ENCODE results near the gene NAB2. TPM values are rescaled to one million over a fixed set of nuclear protein-coding genes. Genes with fewer than 3 reads are reported as not detected.
A peak's percentile ranks its signal among the peaks of the same experiment; 100 is the strongest.

NAB2 gene
- total and polyA plus RNA-seq, 9 of the 15 experiments (the other 6 are each of a cell fraction or from before 2014, with no cell fraction given): 0.45 to 40.9 (median 20.4) TPM

- TF ChIP-seq HMBOX1 (IDR thresholded peaks at IDR 0.05) (0 out of 2 replicates have a peak, but pooled peaks have one; percentile 36), E2F6 (IDR thresholded peaks at IDR 0.05; ENCODE audit: borderline replicate concordance in 1 of 2, extremely low read depth in 1 of 2, insufficient read depth in 1 of 2, insufficient read length in 1 of 2, low read depth in 1 of 2, low read length in 1 of 2, poor library complexity in 1 of 2, severe bottlenecking in 1 of 2) (peak in 1 of 2 experiments; percentile 84), ZNF740 (CRISPR knock-in tag; IDR thresholded peaks at IDR 0.05) (no peak), ZNF740 (tag; IDR thresholded peaks at IDR 0.05) (peak in 1 of 2 experiments; percentile 50; a peak in 1 of 4 replicates), ZNF699 (CRISPR knock-in tag; IDR thresholded peaks at IDR 0.05; ENCODE audit: insufficient replicate concordance) (no peak), HES1 (IDR thresholded peaks at IDR 0.05; ENCODE audit: low read depth) (peak; percentile 31; the same call in 1 of the 2 replicates), SP1 (CRISPR knock-in tag; IDR thresholded peaks at IDR 0.05) (peak; percentile 52; the same call in 1 of the 2 replicates), L3MBTL2 (IDR thresholded peaks at IDR 0.05) (peak; percentile 63; the same call in 1 of the 2 replicates), KDM5B (IDR thresholded peaks at IDR 0.05; ENCODE audit: insufficient replicate concordance, low read depth, low read length) (peak; percentile 3), THAP7 (CRISPR knock-in tag; IDR thresholded peaks at IDR 0.05) (no peak), NR2F6 (CRISPR knock-in tag; IDR thresholded peaks at IDR 0.05) (no peak), RCOR1 (IDR thresholded peaks at IDR 0.05; ENCODE audit: borderline replicate concordance in 1 of 2, low read depth in 2 of 2, low read length in 2 of 2) (peak in 1 of 2 experiments; percentile 80; a peak in 2 of 4 replicates), NRF1 (conservative IDR thresholded peaks at IDR 0.05 in 1 of 2, IDR thresholded peaks at IDR 0.05 in 1 of 2) (peak; percentile 50 to 61; a peak in 3 of 4 replicates), NR2C2 (CRISPR knock-in tag; IDR thresholded peaks at IDR 0.05) (no peak), NR2C2 (tag; IDR thresholded peaks at IDR 0.05) (0 out of 2 replicates have a peak, but pooled peaks have one; percentile 8), SOX6 (IDR thresholded peaks at IDR 0.05) (peak; percentile 15; the same call in 1 of the 2 replicates), RHOXF2B (CRISPR knock-in tag; conservative IDR thresholded peaks at IDR 0.05) (no peak), JUND (IDR thresholded peaks at IDR 0.05; ENCODE audit: borderline replicate concordance, low read depth, low read length) (peak; percentile 36; the same call in 1 of the 2 replicates), JUND (tag; IDR thresholded peaks at IDR 0.05; ENCODE audit: borderline replicate concordance, low read depth, low read length) (no peak; the same call in 2 of the 3 replicates), MTA2 (IDR thresholded peaks at IDR 0.05; ENCODE audit: low read depth) (0 out of 2 replicates have a peak, but pooled peaks have one; percentile 20), SPI1 (IDR thresholded peaks at IDR 0.05; ENCODE audit: borderline replicate concordance, low read depth, low read length) (peak; percentile 51; the same call in 1 of the 2 replicates)
These were observed 21.5 kb downstream of the NAB2 start (continued) for GRCh38 chr12:57110104-57111030.

Measured in K562 (cell line).